ENCODE results near the gene TCAIM. TPM values are rescaled to one million over a fixed set of nuclear protein-coding genes. Genes with fewer than 3 reads are reported as not detected.

The TCAIM gene
- total RNA-seq, 1 experiment from 2014 or later, result 18.4 TPM

GRCh38 chr3:44411031-44411645 lies 72.6 kb downstream of the TCAIM start:
- no peak for TF ChIP-seq ZFX (IDR thresholded peaks at IDR 0.05)
- no peak for TF ChIP-seq CTCF (IDR thresholded peaks at IDR 0.05 in 2 of 3, conservative IDR thresholded peaks at IDR 0.05 in 1 of 3; ENCODE audit: borderline replicate concordance in 1 of 3, insufficient read depth in 1 of 3, low read depth in 2 of 3, low read length in 2 of 3)
- no peak for TF ChIP-seq ZNF274 (IDR thresholded peaks at IDR 0.05; ENCODE audit: low read depth, low read length)
- no peak for TF ChIP-seq TCF7L2 (IDR thresholded peaks at IDR 0.05; ENCODE audit: borderline replicate concordance, extremely low read depth, insufficient read depth, insufficient read length)
- TF ChIP-seq ZBTB33 (IDR thresholded peaks at IDR 0.05; ENCODE audit: extremely low read depth, insufficient replicate concordance, low read length), result no peak
- no peak for TF ChIP-seq POLR2A (IDR thresholded peaks at IDR 0.05; ENCODE audit: borderline replicate concordance, extremely low read depth, insufficient read depth, insufficient read length)
- TF ChIP-seq RAD21 (IDR thresholded peaks at IDR 0.05; ENCODE audit: low read depth), result no peak
- no peak for TF ChIP-seq EZH2 (IDR thresholded peaks at IDR 0.05)
- no peak for TF ChIP-seq FOSL1 (IDR thresholded peaks at IDR 0.05; ENCODE audit: low read depth)
- TF ChIP-seq EZH2phosphoT487 (IDR thresholded peaks at IDR 0.05; ENCODE audit: borderline replicate concordance), result no peak
- no peak for TF ChIP-seq ELF1 (IDR thresholded peaks at IDR 0.05; ENCODE audit: borderline replicate concordance, low read depth)
- no peak for TF ChIP-seq SRF (IDR thresholded peaks at IDR 0.05; ENCODE audit: low read depth)
- no peak for TF ChIP-seq REST (IDR thresholded peaks at IDR 0.05; ENCODE audit: low read depth)
- no peak for TF ChIP-seq JUND (IDR thresholded peaks at IDR 0.05)
- TF ChIP-seq ATF3 (IDR thresholded peaks at IDR 0.05), result no peak
- TF ChIP-seq EGR1 (IDR thresholded peaks at IDR 0.05; ENCODE audit: low read depth), result no peak
- TF ChIP-seq CBX3 (IDR thresholded peaks at IDR 0.05; ENCODE audit: low read depth), result no peak
- TF ChIP-seq SIN3A (IDR thresholded peaks at IDR 0.05; ENCODE audit: low read depth), result no peak
- no peak overlapping the region for H2AFZ ChIP-seq (ENCODE audit: low read depth, low read length, poor library complexity, severe bottlenecking)
- H3K36me3 ChIP-seq (ENCODE audit: control insufficient read depth in 1 of 2, insufficient read depth in 2 of 2, low read length in 2 of 2), result no peaks in the 10 kb centered on the region; a peak in 1 of 4 replicates
- no peak for DNase-seq (ENCODE audit: low read depth, low spot score)
- CTCF ChIA-PET, result no interaction called here
- H3K9me2 ChIP-seq (ENCODE audit: insufficient read depth), result no peaks in the 10 kb centered on the region
- intact Hi-C loops (cut with micrococcal nuclease), result no loop called here
- H3K4me3 ChIP-seq (replicated peaks in 1 of 2; ENCODE audit: low read depth in 1 of 2, low read length in 2 of 2), result no peak overlapping the region
- POLR2A ChIA-PET, result no interaction called here
- no TSS peak for BruUV-seq (replicated peaks)
- no peaks in the 10 kb centered on the region for H4K20me1 ChIP-seq (ENCODE audit: insufficient read depth)
- H3K9ac ChIP-seq (ENCODE audit: low read length), result no peak overlapping the region
- no peak overlapping the region for H3K27ac ChIP-seq (ENCODE audit: low read depth, low read length)
- RAD21 ChIA-PET (ENCODE audit: low non-redundant PET in 1 of 2, low total read pairs in 2 of 2, uncharacterized antibody in 2 of 2, unreplicated experiment in 2 of 2), result no interaction called here
- H3K4me1 ChIP-seq (ENCODE audit: control insufficient read depth in 1 of 2, insufficient read depth in 2 of 2, low read length in 2 of 2), result no peaks in the 10 kb centered on the region
- no peaks in the 10 kb centered on the region for H3K27me3 ChIP-seq (ENCODE audit: insufficient read depth, low read length)
- no peaks in the 10 kb centered on the region for H3K79me2 ChIP-seq (ENCODE audit: insufficient read depth, low read length)
- no peaks in the 10 kb centered on the region for H3K9me3 ChIP-seq (ENCODE audit: control insufficient read depth in 1 of 2, insufficient read depth in 1 of 2, low read depth in 1 of 2, low read length in 2 of 2)
- no peak overlapping the region for H3K4me2 ChIP-seq (ENCODE audit: low read length)
- ATAC-seq, result no peak

Data from HCT116 (cell line).